Measurements from ENCODE around the gene PCDHGA5. TPM values are rescaled to one million over a fixed set of nuclear protein-coding genes. Genes with fewer than 3 reads are reported as not detected.
"Not testable (repeated sequence)": the region's sequence is repeated elsewhere in the genome, so short reads cannot be mapped to it uniquely, and the experiment has no call there.

Gene PCDHGA5
- total RNA-seq, 4 donors from 2014 or later, result 0.38 to 2.3 (median 1.8) TPM

DNA sequence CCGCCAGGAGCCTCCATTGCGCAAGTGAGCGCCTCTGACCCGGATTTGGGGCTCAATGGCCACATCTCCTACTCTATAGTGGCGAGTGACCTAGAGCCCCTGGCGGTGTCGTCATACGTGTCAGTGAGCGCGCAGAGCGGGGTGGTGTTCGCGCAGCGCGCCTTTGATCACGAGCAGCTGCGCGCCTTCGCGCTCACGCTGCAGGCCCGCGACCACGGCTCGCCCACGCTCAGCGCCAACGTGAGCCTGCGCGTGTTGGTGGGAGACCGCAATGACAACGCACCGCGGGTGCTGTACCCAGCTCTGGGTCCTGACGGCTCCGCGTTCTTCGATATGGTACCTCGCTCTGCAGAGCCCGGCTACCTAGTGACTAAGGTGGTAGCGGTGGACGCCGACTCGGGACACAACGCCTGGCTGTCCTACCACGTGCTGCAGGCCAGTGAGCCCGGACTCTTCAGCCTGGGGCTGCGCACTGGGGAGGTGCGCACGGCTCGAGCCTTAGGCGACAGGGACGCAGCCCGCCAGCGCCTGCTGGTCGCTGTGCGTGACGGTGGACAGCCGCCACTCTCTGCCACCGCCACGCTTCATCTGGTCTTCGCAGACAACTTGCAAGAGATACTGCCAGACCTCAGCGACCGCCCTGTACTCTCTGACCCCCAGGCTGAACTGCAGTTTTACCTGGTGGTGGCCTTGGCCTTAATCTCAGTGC is 45.8 kb downstream of the PCDHGA5 start:
- intact Hi-C loops (cut with DNase I), result loop anchor here (10.0 kb wide), 2 partner anchors 115 to 145 kb away; no protein-coding TSS in a partner anchor
- H3K9me3 ChIP-seq, result peaks cover 4 to 96% (median 84%) of the 10 kb centered on the region in 3 donors
- DNase-seq, result no peak

DNA sequence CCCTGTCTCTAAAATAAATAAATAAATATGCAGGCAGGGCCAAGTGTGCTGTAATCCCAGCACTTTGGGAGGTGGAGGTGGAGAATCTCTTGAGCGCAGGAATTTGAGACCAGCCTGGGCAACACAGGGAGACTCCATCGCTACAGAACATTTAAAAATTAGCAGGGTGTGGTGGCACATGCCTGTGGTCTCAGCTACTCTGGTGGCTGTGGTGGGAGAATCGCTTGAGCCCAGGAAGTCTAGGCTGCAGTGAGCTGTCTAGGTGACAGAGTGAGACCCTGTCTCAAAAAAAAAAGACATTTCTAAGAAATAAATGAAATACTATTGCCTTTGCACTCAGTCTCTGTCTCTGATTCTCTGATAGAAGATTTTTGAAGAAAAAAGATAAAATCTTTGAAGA is 47.6 kb downstream of the PCDHGA5 start:
- peaks cover 4 to 96% (median 84%) of the 10 kb centered on the region in 3 donors for H3K9me3 ChIP-seq
- peaks cover 0 to 51% (median 0%) of the 10 kb centered on the region in 4 donors for H3K27me3 ChIP-seq
- peaks cover 0 to 8% (median 0%) of the 10 kb centered on the region in 3 donors for H3K36me3 ChIP-seq
- no peak overlapping the region for H3K27ac ChIP-seq
- H3K4me3 ChIP-seq, result peak overlapping the region in 1 of 4 donors; percentile 20
- WGBS, 2 donors, result 54 to 66% methylated on average over 3 of the region's 3 CpGs
- peaks cover 0 to 4% (median 0%) of the 10 kb centered on the region in 3 donors for H3K4me1 ChIP-seq
- intact Hi-C loops (cut with DNase I), result loop anchor here (10.0 kb wide), 2 partner anchors 113 to 143 kb away; no protein-coding TSS in a partner anchor
- TF ChIP-seq POLR2A (IDR thresholded peaks at IDR 0.05), result no peak
- TF ChIP-seq, protein P1, sequence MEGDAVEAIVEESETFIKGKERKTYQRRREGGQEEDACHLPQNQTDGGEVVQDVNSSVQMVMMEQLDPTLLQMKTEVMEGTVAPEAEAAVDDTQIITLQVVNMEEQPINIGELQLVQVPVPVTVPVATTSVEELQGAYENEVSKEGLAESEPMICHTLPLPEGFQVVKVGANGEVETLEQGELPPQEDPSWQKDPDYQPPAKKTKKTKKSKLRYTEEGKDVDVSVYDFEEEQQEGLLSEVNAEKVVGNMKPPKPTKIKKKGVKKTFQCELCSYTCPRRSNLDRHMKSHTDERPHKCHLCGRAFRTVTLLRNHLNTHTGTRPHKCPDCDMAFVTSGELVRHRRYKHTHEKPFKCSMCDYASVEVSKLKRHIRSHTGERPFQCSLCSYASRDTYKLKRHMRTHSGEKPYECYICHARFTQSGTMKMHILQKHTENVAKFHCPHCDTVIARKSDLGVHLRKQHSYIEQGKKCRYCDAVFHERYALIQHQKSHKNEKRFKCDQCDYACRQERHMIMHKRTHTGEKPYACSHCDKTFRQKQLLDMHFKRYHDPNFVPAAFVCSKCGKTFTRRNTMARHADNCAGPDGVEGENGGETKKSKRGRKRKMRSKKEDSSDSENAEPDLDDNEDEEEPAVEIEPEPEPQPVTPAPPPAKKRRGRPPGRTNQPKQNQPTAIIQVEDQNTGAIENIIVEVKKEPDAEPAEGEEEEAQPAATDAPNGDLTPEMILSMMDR (IDR thresholded peaks at IDR 0.05), result no peak
- DNase-seq, result no peak

More for the DNA sequence above, 45.8 kb downstream of the PCDHGA5 start:
- H3K36me3 ChIP-seq, result peaks cover 0 to 8% (median 0%) of the 10 kb centered on the region in 3 donors
- no peak overlapping the region for H3K27ac ChIP-seq
- H3K4me3 ChIP-seq, result peak overlapping the region in 1 of 4 donors; percentile 12
- H3K4me1 ChIP-seq, result peaks cover 0 to 4% (median 0%) of the 10 kb centered on the region in 3 donors
- H3K27me3 ChIP-seq, result peaks cover 0 to 49% (median 0%) of the 10 kb centered on the region in 4 donors
- TF ChIP-seq POLR2A (IDR thresholded peaks at IDR 0.05), result no peak
- TF ChIP-seq, protein P1 (IDR thresholded peaks at IDR 0.05), result no peak
- 23 to 64% methylated on average over 5 to 11 of the region's 64 CpGs for WGBS, 2 donors

DNA sequence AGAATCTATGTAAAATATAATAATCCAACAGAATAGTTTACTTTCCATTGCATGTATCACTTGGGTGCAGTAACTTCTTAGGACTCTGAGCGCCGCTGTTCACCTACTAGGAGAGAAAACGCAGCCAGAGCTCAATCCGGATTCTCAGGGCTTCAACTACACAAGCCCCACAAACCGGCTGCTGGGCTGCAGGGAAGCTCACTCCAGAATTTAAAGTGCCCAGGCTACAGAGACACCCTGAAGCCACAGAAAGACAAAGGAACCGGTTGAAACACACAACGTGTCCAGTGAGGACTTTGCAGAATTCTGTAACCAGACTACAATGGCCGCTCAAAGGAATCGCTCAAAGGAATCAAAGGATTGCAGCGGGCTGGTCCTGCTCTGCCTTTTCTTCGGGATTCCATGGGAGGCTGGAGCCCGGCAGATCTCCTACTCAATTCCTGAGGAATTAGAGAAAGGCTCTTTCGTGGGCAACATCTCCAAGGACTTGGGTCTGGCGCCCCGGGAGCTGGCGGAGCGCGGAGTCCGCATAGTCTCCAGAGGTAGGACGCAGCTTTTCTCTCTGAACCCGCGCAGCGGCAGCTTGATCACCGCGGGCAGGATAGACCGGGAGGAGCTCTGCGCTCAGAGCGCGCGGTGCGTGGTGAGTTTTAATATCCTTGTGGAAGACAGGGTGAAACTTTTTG is 49.0 kb downstream of the PCDHGA5 start, which contains the start of gene PCDHGA10:
PCDHGA10 (plus strand) TSS at position 134 of the 686 bp plus-strand sequence; CDS start at position 323, 189 bp downstream.
- Histone ChIP-seq H3K9me3 (peaks cover 4 to 96% (median 86%) of the 10 kb centered on the region in 3 donors), H3K4me3 (peak within 1 kb of the TSS; percentile 20 to 56 (median 36)), H3K36me3 (peaks cover 0 to 8% (median 0%) of the 10 kb centered on the region in 3 donors), H3K27me3 (peaks cover 0 to 44% (median 0%) of the 10 kb centered on the region in 4 donors), H3K27ac (peak within 1 kb of the TSS in 1 of 4 donors; percentile 30), H3K4me1 (peaks cover 0 to 4% (median 0%) of the 10 kb centered on the region in 3 donors)
- DNase-seq, result no peak
- TF ChIP-seq POLR2A (IDR thresholded peaks at IDR 0.05), result no peak
- TF ChIP-seq, protein P1 (IDR thresholded peaks at IDR 0.05), result peak in 4 of 6 experiments; percentile 36 to 64 (median 57)
- intact Hi-C loops (cut with DNase I), result loop anchor here (10.0 kb wide), 2 partner anchors 112 to 142 kb away; no protein-coding TSS in a partner anchor
- 20 to 27% methylated on average over 18 to 26 of the region's 31 CpGs for WGBS, 2 donors

DNA sequence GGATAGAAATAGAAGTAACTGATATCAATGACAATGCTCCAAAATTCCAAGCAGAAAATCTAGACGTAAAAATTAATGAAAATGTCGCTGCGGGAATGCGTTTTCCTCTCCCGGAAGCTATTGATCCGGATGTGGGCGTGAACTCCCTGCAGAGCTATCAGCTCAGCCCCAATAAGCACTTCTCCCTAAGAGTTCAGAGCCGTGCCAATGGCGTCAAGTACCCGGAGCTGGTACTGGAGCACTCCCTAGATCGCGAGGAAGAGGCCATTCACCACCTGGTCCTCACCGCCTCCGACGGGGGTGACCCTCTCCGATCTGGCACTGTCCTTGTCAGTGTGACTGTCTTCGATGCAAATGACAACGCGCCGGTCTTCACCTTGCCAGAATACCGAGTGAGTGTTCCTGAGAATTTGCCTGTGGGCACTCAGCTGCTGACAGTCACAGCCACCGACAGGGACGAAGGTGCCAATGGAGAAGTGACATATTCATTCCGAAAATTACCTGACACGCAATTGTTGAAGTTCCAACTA is 49.6 kb downstream of the PCDHGA5 start:
- no peak for DNase-seq
- Histone ChIP-seq H3K36me3 (peaks cover 0 to 8% (median 0%) of the 10 kb centered on the region in 3 donors), H3K9me3 (peaks cover 4 to 96% (median 86%) of the 10 kb centered on the region in 3 donors), H3K4me1 (peaks cover 0 to 4% (median 0%) of the 10 kb centered on the region in 3 donors), H3K4me3 (peak overlapping the region; percentile 20 to 56 (median 36)), H3K27me3 (peaks cover 0 to 39% (median 0%) of the 10 kb centered on the region in 4 donors), H3K27ac (peak overlapping the region in 1 of 4 donors; percentile 30)
- no peak for TF ChIP-seq POLR2A (IDR thresholded peaks at IDR 0.05)
- TF ChIP-seq, protein P1 (IDR thresholded peaks at IDR 0.05), result no peak
- intact Hi-C loops (cut with DNase I), result loop anchor here (10.0 kb wide), 2 partner anchors 111 to 141 kb away; no protein-coding TSS in a partner anchor
- WGBS, 2 donors, result 21 to 25% methylated on average over 16 to 25 of the region's 25 CpGs

DNA sequence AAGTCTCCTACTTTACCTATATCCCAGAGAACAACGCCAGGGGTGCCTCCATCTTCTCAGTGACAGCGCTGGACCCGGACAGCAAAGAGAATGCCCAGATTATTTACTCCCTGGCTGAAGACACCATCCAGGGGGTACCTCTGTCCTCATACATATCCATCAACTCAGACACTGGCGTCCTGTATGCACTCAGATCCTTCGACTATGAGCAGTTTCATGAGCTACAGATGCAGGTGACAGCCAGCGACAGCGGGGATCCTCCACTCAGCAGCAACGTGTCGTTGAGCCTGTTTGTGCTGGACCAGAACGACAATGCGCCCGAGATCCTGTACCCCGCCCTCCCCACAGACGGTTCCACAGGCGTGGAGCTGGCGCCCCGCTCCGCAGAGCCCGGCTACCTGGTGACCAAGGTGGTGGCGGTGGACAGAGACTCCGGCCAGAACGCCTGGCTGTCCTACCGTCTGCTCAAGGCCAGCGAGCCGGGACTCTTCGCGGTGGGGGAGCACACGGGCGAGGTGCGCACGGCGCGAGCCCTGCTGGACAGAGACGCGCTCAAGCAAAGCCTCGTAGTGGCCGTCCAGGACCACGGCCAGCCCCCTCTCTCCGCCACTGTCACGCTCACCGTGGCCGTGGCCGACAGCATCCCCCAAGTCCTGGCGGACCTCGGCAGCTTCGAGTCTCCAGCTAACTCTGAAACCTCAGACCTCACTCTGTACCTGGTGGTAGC is 50.7 kb downstream of the PCDHGA5 start:
- not testable (repeated sequence) for H3K4me3 ChIP-seq, H3K27ac ChIP-seq, DNase-seq, H3K4me1 ChIP-seq
- WGBS, 2 donors, result 23 to 32% methylated on average over 2 to 9 of the region's 46 CpGs
- intact Hi-C loops (cut with DNase I), result loop anchor here (10.0 kb wide), 2 partner anchors 110 to 140 kb away; no protein-coding TSS in a partner anchor
- H3K9me3 ChIP-seq, result peaks cover 13 to 96% (median 86%) of the 10 kb centered on the region in 3 donors
- peaks cover 0 to 38% (median 0%) of the 10 kb centered on the region in 4 donors for H3K27me3 ChIP-seq
- peaks cover 0 to 14% (median 0%) of the 10 kb centered on the region in 3 donors for H3K36me3 ChIP-seq

DNA sequence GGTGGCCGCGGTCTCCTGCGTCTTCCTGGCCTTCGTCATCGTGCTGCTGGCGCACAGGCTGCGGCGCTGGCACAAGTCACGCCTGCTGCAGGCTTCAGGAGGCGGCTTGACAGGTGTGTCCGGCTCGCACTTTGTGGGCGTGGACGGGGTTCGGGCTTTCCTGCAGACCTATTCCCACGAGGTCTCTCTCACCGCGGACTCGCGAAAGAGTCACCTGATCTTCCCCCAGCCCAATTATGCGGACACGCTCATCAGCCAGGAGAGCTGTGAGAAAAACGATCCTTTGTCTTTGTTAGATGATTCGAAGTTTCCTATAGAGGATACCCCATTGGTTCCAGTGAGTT is 51.3 kb downstream of the PCDHGA5 start:
- WGBS, 2 donors, result 23 to 28% methylated on average over 7 to 20 of the region's 24 CpGs
- H3K4me1 ChIP-seq, DNase-seq, H3K27ac ChIP-seq, H3K4me3 ChIP-seq: not testable (repeated sequence)
- intact Hi-C loops (cut with DNase I), result loop anchor here (10.0 kb wide), 2 partner anchors 110 to 140 kb away; no protein-coding TSS in a partner anchor
- H3K36me3 ChIP-seq, result peaks cover 0 to 16% (median 0%) of the 10 kb centered on the region in 3 donors
- peaks cover 19 to 96% (median 85%) of the 10 kb centered on the region in 3 donors for H3K9me3 ChIP-seq
- H3K27me3 ChIP-seq, result peaks cover 0 to 37% (median 0%) of the 10 kb centered on the region in 4 donors
